Activated T-cell treated with anti-CD3 and anti-CD28 coated beads, Interleukin-2, amount 50 U/mL, for 72 hours (primary cell): ENCODE results near the gene EPHA7. TPM values are rescaled to one million over a fixed set of nuclear protein-coding genes. Genes with fewer than 3 reads are reported as not detected.

ENCODE experiments used
- ATAC-seq, 2 donors: fragments of 150-1000 bp; cut with Tn5 transposase; replicated peaks in 1 of 2; 2 replicates each; pipeline ENCODE4 v1.10.0; 2021; ENCODE audit warnings: moderate library complexity in 2 of 2, mild to moderate bottlenecking in 1 of 2
- DNase-seq, 2 donors: peaks; one replicate each; pipeline ENCODE4 v3.0.0; 2021 to 2022; ENCODE audit warnings: mixed read lengths in 1 of 2
- H3K27ac Mint-ChIP-seq: one replicate; pipeline ENCODE4 v1.8.0; 2022; ENCODE audit warnings: mild to moderate bottlenecking, moderate library complexity, mixed read lengths
- H3K27me3 Mint-ChIP-seq: one replicate; pipeline ENCODE4 v1.8.0; 2022; ENCODE audit warnings: low read depth, mixed read lengths
- H3K36me3 Mint-ChIP-seq, 2 donors: one replicate each; pipeline ENCODE4 v1.8.0; 2022; ENCODE audit warnings: mixed read lengths in 2 of 2, mild to moderate bottlenecking in 1 of 2; ENCODE audit not compliant: insufficient read depth in 2 of 2
- H3K4me1 Mint-ChIP-seq: one replicate; pipeline ENCODE4 v1.8.0; 2022; ENCODE audit warnings: low read depth, mixed read lengths
- H3K4me3 Mint-ChIP-seq, 2 donors: one replicate each; pipeline ENCODE4 v1.8.0; 2022; ENCODE audit warnings: mild to moderate bottlenecking in 2 of 2, mixed read lengths in 2 of 2, moderate library complexity in 2 of 2
- H3K9me3 Mint-ChIP-seq, 2 donors: one replicate each; pipeline ENCODE4 v1.8.0; 2022; ENCODE audit warnings: mixed read lengths in 2 of 2
- total RNA-seq, 2 donors: library from RNA; stranded (reverse); gene quantifications; one replicate each; pipeline ENCODE4 v1.2.3, GENCODE V29; 2022

Gene EPHA7
- total RNA-seq, 2 donors from 2014 or later, result not detected

- DNase-seq (no peak), ATAC-seq (no peak)
- no peak overlapping the region for H3K27ac Mint-ChIP-seq
- no peaks in the 10 kb centered on the region for H3K27me3 Mint-ChIP-seq
- peaks cover 9 to 10% of the 10 kb centered on the region in 2 donors for H3K9me3 Mint-ChIP-seq
- no peaks in the 10 kb centered on the region for H3K4me1 Mint-ChIP-seq
- no peak overlapping the region for H3K4me3 Mint-ChIP-seq
- H3K36me3 Mint-ChIP-seq, result no peaks in the 10 kb centered on the region
Observed at GRCh38 chr6:93300661-93301060, 118.7 kb downstream of the EPHA7 start.

GRCh38 chr6:93299622-93300021, 119.7 kb downstream of the EPHA7 start:
- no peaks in the 10 kb centered on the region for H3K4me1 Mint-ChIP-seq
- ATAC-seq (no peak), DNase-seq (no peak)
- H3K27me3 Mint-ChIP-seq, result no peaks in the 10 kb centered on the region
- H3K36me3 Mint-ChIP-seq, result no peaks in the 10 kb centered on the region
- no peak overlapping the region for H3K27ac Mint-ChIP-seq
- no peak overlapping the region for H3K4me3 Mint-ChIP-seq
- peaks cover 9 to 10% of the 10 kb centered on the region in 2 donors for H3K9me3 Mint-ChIP-seq

- H3K9me3 Mint-ChIP-seq, result peaks cover 5% of the 10 kb centered on the region in 2 donors
- no peaks in the 10 kb centered on the region for H3K4me1 Mint-ChIP-seq
- H3K4me3 Mint-ChIP-seq, result no peak overlapping the region
- no peaks in the 10 kb centered on the region for H3K36me3 Mint-ChIP-seq
- H3K27me3 Mint-ChIP-seq, result no peaks in the 10 kb centered on the region
- no peak for DNase-seq
- ATAC-seq, result no peak
- no peak overlapping the region for H3K27ac Mint-ChIP-seq
Observed at GRCh38 chr6:93295631-93296030, 123.7 kb downstream of the EPHA7 start.

GRCh38 chr6:93294879-93295278, 124.5 kb downstream of the EPHA7 start:
- H3K27me3 Mint-ChIP-seq, result no peaks in the 10 kb centered on the region
- H3K27ac Mint-ChIP-seq, result no peak overlapping the region
- no peaks in the 10 kb centered on the region for H3K36me3 Mint-ChIP-seq
- H3K4me3 Mint-ChIP-seq, result no peak overlapping the region
- no peak for DNase-seq
- H3K4me1 Mint-ChIP-seq, result no peaks in the 10 kb centered on the region
- ATAC-seq, result no peak
- H3K9me3 Mint-ChIP-seq, result peaks cover 5% of the 10 kb centered on the region in 2 donors

- Mint-ChIP-seq H3K9me3 (peaks cover 0 to 3% of the 10 kb centered on the region in 2 donors), H3K36me3 (no peaks in the 10 kb centered on the region), H3K27ac (no peak overlapping the region), H3K4me1 (no peaks in the 10 kb centered on the region), H3K4me3 (no peak overlapping the region), H3K27me3 (no peaks in the 10 kb centered on the region)
- DNase-seq (no peak), ATAC-seq (no peak)
Observed at GRCh38 chr6:93293872-93294271, 125.5 kb downstream of the EPHA7 start.

- no peaks in the 10 kb centered on the region for H3K4me1 Mint-ChIP-seq
- no peak overlapping the region for H3K27ac Mint-ChIP-seq
- H3K4me3 Mint-ChIP-seq, result no peak overlapping the region
- no peak for ATAC-seq
- H3K9me3 Mint-ChIP-seq, result peaks cover 0 to 5% of the 10 kb centered on the region in 2 donors
- no peaks in the 10 kb centered on the region for H3K27me3 Mint-ChIP-seq
- H3K36me3 Mint-ChIP-seq, result no peaks in the 10 kb centered on the region
- no peak for DNase-seq
Observed at GRCh38 chr6:93293460-93293859, 125.9 kb downstream of the EPHA7 start.

- H3K4me1 Mint-ChIP-seq, result no peaks in the 10 kb centered on the region
- DNase-seq, result no peak
- H3K4me3 Mint-ChIP-seq, result no peak overlapping the region
- H3K36me3 Mint-ChIP-seq, result no peaks in the 10 kb centered on the region
- ATAC-seq, result no peak
- H3K27ac Mint-ChIP-seq, result no peak overlapping the region
- no peaks in the 10 kb centered on the region for H3K27me3 Mint-ChIP-seq
- peaks cover 0 to 3% of the 10 kb centered on the region in 2 donors for H3K9me3 Mint-ChIP-seq
Observed at GRCh38 chr6:93282521-93283031, 136.8 kb downstream of the EPHA7 start.

GRCh38 chr6:93278241-93278640, 141.1 kb downstream of the EPHA7 start:
- no peaks in the 10 kb centered on the region for H3K36me3 Mint-ChIP-seq
- H3K9me3 Mint-ChIP-seq, result no peaks in the 10 kb centered on the region
- H3K27ac Mint-ChIP-seq, result no peak overlapping the region
- H3K27me3 Mint-ChIP-seq, result no peaks in the 10 kb centered on the region
- no peak for ATAC-seq
- no peaks in the 10 kb centered on the region for H3K4me1 Mint-ChIP-seq
- no peak for DNase-seq
- H3K4me3 Mint-ChIP-seq, result no peak overlapping the region

GRCh38 chr6:93272896-93273295, 146.5 kb downstream of the EPHA7 start:
- no peak for DNase-seq
- H3K9me3 Mint-ChIP-seq, result no peaks in the 10 kb centered on the region
- H3K4me3 Mint-ChIP-seq, result no peak overlapping the region
- ATAC-seq, result no peak
- H3K27me3 Mint-ChIP-seq, result no peaks in the 10 kb centered on the region
- no peaks in the 10 kb centered on the region for H3K36me3 Mint-ChIP-seq
- H3K4me1 Mint-ChIP-seq, result no peaks in the 10 kb centered on the region
- H3K27ac Mint-ChIP-seq, result no peak overlapping the region

GRCh38 chr6:93272211-93272610, 147.1 kb downstream of the EPHA7 start:
- Mint-ChIP-seq H3K4me3 (no peak overlapping the region), H3K4me1 (no peaks in the 10 kb centered on the region), H3K9me3 (no peaks in the 10 kb centered on the region), H3K27me3 (no peaks in the 10 kb centered on the region), H3K36me3 (no peaks in the 10 kb centered on the region), H3K27ac (no peak overlapping the region)
- DNase-seq (no peak), ATAC-seq (no peak)

GRCh38 chr6:93266116-93266817, 153.1 kb downstream of the EPHA7 start:
- H3K27ac Mint-ChIP-seq, result no peak overlapping the region
- no peak overlapping the region for H3K4me3 Mint-ChIP-seq
- DNase-seq (no peak), ATAC-seq (no peak)
- no peaks in the 10 kb centered on the region for H3K36me3 Mint-ChIP-seq
- H3K27me3 Mint-ChIP-seq, result no peaks in the 10 kb centered on the region
- H3K4me1 Mint-ChIP-seq, result no peaks in the 10 kb centered on the region
- no peaks in the 10 kb centered on the region for H3K9me3 Mint-ChIP-seq

GRCh38 chr6:93260881-93261280, 158.5 kb downstream of the EPHA7 start:
- no peak overlapping the region for H3K4me3 Mint-ChIP-seq
- no peaks in the 10 kb centered on the region for H3K27me3 Mint-ChIP-seq
- no peaks in the 10 kb centered on the region for H3K36me3 Mint-ChIP-seq
- H3K4me1 Mint-ChIP-seq, result no peaks in the 10 kb centered on the region
- DNase-seq (no peak), ATAC-seq (no peak)
- H3K9me3 Mint-ChIP-seq, result no peaks in the 10 kb centered on the region
- no peak overlapping the region for H3K27ac Mint-ChIP-seq

GRCh38 chr6:93259332-93259731, 160.0 kb downstream of the EPHA7 start:
- Mint-ChIP-seq H3K27me3 (no peaks in the 10 kb centered on the region), H3K9me3 (no peaks in the 10 kb centered on the region), H3K4me3 (no peak overlapping the region), H3K36me3 (no peaks in the 10 kb centered on the region), H3K4me1 (no peaks in the 10 kb centered on the region), H3K27ac (no peak overlapping the region)
- ATAC-seq (no peak), DNase-seq (no peak)

- ATAC-seq, result no peak
- Mint-ChIP-seq H3K27ac (no peak overlapping the region), H3K9me3 (peaks cover 3% of the 10 kb centered on the region in 2 donors), H3K4me3 (no peak overlapping the region), H3K27me3 (no peaks in the 10 kb centered on the region), H3K36me3 (no peaks in the 10 kb centered on the region), H3K4me1 (no peaks in the 10 kb centered on the region)
- DNase-seq, result no peak
Observed at GRCh38 chr6:93252930-93253329, 166.4 kb downstream of the EPHA7 start.
